Activated CD8-positive, alpha-beta memory T cell treated with anti-CD3 and anti-CD28 coated beads, Interleukin-2, amount 50 U/mL, for 48 hours (primary cell): ENCODE data around the gene SLC66A1.
A peak's percentile ranks its signal among the peaks of the same experiment; 100 is the strongest.

Experiments used
- DNase-seq: peaks from one replicate; pipeline ENCODE4 v3.0.0-alpha.2; 2020

The SLC66A1 gene

DNA sequence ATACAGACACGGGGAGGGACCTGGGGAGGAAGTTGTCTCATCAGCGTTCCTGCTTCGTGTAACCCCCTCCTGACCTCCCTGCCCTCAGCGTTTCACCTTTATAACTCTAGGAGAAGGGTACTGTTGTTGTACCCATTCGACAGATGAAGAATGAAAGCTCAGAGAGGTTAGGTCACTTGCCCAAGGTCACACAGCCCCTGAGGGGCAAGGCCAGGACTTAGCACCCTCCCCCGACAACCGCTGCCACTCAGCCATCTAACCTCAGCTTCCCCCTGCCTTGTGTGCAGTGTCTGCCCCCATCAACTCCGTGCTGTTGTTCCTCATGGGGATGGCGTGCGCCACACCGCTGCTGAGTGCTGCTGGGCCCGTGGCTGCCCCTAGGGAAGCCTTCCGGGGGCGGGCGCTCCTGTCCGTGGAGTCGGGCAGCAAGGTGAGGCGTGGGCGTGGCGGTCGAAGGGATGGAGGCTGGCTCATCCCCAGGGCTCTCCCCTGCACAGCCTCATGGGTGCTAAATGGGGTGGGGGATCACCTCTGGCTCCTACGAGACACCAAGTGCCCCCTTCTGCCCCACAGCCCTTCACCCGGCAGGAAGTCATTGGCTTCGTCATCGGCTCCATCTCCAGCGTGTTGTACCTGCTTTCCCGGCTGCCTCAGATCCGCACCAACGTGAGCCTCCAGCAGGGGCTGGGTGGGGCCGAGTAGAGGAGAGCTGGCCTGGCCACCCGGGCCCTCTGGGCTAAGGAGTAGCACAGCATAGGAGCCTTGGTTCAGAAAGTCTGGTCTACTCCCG is 14.0 kb downstream of the SLC66A1 start:
- no peak for DNase-seq

DNA sequence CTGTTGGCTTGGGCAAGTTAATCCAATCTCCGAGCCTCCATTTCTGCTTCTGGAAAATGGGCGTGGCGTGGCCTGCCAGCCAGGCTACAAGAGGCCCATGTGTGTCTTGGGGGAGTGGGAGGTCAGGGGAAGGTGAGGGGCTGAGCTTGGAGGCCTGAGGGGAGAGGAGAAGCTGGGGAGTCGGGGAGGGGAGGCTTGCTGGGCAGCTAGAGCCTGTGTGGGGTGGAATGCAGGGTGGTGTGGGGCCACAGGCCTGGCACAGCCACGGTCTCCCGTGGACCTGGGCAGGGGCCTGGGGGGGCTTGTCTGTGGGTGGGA is 14.6 kb downstream of the SLC66A1 start:
- no peak for DNase-seq

DNA sequence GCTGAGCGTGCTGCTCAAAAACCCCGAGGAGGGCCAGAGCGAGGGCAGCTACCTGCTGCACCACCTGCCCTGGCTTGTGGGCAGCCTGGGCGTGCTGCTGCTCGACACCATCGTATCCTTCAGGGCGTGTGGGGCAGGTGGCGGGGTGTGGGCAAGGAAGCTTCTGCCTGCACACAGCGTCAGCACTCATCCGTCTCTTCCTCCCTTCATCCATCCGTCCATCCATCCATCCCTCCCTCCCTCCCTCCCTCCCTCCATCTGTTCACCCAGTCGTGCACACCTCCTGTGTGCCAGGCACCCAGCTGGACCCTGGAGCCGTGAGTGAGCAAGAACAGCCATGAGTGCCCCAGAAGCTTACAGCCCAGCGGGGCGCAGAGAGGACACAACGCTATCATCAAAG is 15.2 kb downstream of the SLC66A1 start:
- DNase-seq: no peak

DNA sequence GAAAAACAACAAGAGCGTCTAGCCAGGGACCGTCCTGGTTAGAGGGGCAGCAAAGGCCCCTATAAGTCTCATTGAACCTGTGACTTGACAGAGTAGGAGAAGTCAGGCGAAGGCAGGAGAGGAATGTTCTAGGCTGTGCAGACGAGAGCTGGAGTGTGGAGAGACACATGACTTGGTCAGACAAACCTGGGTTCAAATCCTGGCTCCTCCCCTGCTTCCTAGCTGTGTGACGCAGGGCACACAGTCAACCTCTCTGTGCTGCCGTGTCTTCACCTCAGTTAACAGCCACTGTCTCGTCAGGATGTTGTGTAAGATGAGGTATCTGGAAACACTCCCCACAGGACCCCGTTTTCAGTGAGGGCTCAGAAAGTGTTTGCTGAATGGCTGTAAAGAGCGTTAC is 15.6 kb downstream of the SLC66A1 start:
- DNase-seq: no peak

DNA sequence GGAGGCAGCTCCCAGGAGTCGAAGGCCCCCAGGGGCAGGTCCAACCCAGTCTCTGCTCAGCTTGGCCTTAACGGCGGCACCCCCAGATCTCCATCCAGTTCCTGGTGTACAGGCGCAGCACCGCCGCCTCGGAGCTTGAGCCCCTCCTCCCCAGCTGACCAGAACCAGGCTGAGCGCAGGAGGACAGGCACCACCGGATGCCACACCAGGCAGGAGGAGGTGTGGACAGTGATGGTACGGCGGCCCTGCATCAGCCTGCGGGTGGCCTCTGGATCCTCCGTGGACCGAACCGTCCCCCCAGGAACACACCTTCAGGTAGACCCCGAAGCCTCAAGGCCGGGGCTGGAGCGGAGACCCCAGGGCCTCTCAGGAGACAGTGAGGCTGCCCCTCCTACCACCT is 16.4 kb downstream of the SLC66A1 start:
- no peak for DNase-seq

DNA sequence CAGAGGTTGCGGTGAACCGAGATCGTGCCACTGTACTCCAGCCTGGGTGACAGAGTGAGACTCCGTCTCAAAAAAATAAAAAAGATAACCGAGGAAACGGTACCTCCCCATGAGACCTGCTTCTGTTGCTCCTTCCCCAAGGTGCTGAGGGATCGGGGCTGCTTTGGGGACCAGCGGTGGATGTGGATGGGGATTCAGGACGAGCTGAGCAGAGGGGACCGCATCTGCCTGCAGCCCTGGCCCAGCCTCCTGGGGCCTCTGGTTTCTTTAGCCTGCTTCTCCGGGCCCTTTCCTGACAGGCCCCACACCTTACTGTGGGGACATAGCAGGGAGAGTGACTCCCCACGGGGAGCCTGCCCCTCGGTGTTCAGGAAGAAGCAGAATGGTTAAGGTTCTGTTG is 17.1 kb downstream of the SLC66A1 start:
- no peak for DNase-seq

DNA sequence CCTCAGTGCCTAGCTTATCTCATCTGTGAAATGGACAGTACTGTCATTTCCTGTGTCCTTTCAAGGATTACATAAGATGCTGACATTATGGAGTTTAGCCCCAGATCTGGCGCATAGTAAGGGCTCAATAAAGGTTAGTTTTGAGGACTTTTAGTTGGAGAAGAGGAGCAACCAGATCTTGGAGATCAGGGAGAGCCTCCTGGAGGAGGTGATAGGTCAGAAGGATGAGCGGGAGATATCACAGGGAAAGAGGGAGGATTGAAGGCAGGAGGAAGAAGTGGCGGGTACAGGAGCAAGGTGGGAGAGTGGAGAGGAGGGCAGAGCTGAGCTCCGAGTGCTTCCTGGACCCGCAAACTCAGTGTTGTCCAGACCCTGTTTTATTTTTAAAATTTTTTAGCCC is 17.5 kb downstream of the SLC66A1 start:
- DNase-seq: no peak

DNA sequence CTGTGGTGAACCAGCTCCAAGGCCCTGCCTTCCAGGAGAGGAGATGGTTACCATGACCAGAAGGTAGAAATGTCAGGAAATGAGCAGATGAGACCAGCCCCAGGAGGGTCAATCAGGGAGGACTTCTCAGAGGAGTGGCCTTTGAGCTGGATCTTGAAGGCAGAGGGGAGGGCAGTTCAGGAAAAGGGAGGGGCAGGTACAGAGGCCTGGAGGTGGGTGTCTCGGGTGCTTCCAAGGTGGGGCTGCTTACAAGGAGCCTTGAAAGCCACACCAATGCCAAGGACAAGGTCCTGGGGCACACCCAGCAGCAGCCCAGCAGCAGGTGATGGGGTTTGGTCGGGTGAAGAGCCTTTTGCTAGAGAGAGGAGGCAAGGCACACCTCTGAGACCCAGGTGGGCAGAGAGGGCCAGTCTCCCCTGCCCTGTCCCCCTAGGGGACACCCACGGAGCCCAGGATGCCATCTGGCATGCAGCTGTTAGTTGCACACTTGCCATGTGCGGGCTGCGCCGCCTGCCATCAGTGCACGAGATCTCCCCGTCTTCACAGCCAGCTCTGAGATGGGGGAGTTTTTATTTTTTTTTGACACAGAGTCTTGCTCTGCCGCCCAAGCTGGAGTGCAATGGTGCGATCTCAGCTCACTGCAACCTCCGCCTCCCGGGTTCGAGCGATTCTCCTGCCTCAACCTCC is 18.5 kb downstream of the SLC66A1 start:
- no peak for DNase-seq

DNA sequence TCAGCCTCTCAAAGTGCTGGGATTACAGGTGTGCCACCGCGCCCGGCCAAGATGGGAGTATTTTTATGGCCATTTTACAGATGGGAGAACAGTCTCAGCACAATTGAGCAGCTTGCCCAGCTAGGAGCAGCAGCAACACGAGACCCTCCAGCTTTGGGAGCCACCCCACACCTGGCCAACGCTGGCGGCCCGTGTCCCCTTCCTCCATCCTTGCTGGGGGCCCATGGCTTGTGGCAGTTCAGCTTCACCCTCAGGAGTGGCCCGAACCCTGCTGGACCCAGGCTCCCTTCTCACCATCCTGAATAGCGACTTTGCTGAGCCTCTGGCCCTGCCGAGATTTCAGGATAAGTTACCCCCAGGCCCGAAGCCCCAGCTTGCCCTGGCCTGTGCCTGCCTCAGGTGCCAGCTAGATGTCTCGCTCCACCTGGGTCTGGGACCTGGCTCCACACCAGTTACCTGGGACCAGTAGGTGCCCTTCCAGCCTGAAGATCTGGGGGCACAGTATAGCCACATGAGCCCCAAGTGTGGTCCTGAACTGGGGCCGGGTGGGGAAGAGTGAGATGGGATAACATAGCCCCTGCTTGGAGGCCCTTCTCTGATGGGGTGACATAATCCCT is 19.2 kb downstream of the SLC66A1 start:
- DNase-seq: no peak

DNA sequence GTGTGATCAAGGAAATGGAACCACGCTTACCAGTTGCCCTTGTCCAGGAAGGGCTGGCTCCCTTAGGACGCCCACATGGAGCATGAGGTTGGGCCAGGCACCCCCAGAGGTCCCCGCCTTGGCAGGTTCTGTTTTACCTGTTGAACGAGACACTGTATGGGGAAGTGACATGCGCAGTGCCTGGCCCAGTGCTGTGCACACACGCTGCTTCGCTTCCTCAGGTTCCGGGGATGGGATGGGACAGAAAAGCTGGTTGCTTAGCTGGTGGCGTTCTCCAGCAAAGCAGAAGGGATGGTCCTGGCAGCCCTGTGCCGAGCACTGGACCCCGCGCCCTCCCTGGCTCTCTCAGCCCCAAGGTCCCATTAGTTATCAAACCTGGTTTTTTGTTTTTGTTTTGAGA is 20.7 kb downstream of the SLC66A1 start:
- no peak for DNase-seq

DNA sequence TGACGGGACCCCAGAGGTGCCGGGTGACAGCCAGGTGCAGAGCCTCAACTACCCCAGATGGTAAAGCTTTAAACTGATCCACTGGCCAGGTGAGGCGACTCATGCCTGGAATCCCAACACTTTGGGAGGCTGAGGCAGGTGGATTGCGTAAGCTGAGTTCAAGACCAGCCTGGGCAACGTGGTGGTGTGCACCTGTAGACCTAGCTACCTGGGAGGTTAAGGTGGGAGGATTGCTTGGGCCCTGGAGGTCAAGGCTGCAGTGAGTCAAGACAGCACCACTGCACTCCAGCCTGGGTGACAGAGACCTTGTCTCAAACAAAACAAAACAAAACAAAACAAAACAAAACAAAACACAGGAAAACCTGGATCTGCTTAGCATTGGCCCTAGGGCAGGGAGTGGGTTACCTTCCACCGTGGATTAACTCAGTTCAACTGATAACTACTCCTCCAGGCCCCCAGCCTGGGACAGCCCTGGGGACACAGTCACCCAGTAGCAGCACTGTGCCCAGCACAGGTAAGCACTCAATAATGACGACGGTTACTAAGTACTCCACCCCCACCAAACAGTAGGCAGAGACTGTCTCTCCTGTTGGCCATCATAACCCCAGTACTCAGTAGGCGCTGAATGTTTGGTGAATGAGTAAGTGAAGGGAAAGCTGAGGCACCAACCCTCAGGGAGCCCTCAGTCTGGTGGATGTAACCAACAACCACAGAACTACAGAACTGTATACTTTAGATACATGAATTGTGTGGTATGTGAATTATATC is 21.6 kb downstream of the SLC66A1 start:
- DNase-seq: no peak

DNA sequence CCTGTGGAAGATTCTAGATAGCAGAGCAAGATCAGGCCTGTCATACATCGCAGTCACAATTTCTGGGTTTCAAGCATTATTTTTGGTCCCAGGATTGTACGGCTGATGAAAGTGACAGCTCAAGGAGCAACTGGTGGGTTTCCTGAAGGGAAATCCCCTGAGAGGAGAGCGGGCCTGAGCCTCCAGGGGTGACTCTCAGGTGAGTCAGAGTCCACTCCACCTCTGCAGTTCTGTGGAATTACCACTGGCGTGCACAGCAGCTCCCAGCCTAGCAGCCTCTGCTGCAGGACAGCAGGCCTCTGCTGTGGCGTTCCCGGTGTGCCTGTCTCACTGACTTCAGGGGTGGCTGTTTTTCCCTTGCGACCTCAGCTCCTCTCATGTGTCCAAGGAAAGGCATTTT is 24.4 kb downstream of the SLC66A1 start:
- peak; percentile 82 for DNase-seq

DNA sequence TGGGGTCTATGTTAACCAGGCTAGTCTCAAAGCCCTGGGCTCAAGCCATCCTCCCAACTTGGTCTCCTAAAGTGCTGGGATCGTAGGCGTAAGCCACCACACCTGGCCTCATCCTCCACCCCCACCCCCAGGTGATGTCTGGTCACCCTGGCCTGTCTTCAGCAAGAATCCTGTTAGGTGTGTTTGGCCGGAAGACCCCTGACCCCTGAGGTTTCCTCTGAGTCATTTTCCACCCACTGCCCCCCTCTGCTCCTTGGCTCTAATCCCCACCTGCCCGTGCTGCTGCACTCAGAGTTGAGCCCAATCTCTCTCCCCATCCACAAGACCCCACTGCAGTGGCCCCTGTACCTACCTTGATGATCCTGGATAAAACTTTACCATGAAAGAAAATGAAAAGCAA is 25.2 kb downstream of the SLC66A1 start:
- DNase-seq: no peak

DNA sequence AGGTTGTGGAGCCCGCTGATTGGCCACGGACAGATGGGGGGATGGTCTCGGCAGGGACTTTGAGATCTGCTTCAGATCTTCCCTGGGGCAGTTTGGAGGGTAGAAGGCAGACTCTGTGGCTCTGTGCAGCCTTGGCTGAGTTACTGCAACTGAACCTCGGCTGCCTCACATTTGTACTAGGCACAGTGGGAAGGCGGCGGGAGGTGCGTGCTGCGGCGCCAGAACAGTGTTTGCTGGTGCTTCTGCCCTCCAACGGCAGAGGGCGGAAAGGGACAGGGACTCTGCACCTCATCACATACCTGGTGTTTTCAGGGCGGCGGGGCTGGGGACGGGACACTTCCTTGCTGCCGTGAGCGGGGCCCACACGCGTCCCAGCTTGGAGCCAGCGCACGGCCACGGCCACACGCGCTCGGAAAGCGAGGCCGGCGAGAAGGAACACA is 26.2 kb downstream of the SLC66A1 start:
- no peak for DNase-seq

DNA sequence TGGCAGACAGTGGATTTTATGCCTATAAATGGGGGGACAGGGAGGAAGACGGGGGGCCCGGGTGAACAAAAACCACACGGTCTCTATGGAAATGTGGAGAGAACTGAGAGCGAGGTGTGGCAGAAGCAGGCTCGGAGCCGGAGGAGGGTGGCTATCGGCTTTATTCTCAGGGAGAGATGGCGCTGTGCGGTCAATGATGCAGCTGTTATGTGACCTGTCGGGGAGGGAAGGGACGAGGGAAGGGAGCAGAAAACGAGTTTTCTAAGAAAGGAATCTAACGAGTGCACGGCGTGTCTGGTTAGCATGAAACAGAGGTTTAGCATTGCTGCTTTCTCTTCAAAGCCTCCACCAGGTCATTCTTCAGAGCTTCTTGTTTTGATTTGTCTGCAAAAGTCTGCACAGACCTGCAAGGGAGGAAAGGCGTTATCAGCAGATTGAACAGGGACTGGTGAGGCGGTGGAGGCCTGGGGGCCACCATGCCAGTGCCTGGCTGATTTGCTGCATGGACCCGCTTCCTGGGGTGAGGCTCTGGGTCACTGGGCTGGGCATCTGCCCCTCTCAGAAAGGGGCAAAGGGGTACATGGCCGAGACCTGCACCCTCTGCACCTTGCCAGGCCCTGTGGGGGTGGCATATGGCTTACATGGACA is 27.2 kb downstream of the SLC66A1 start:
- no peak for DNase-seq

DNA sequence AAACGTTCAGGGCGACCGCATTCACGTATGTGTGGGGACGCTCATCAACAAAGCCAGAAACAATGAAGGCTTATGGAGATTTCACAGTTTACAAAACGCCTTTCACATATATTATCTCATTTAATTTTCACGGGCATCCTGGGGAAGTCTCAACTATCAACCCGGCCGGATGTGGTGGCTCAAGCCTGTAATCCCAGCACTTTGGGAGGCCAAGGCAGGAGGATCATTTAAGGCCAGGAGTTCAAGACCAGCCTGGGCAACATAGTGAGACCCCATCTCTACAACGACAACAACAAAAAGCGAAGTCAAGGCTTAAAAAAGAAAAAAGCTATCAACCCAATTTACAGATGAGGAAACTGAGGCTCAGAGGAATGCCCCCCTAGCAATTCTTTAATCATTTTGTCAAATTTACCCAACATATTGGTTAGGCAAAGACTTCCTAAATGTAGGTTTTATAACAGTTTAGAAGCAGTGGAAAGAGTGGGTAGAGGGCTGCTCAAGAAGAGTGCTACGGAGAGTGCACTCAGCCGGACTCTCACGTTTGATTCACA is 28.3 kb downstream of the SLC66A1 start:
- no peak for DNase-seq

DNA sequence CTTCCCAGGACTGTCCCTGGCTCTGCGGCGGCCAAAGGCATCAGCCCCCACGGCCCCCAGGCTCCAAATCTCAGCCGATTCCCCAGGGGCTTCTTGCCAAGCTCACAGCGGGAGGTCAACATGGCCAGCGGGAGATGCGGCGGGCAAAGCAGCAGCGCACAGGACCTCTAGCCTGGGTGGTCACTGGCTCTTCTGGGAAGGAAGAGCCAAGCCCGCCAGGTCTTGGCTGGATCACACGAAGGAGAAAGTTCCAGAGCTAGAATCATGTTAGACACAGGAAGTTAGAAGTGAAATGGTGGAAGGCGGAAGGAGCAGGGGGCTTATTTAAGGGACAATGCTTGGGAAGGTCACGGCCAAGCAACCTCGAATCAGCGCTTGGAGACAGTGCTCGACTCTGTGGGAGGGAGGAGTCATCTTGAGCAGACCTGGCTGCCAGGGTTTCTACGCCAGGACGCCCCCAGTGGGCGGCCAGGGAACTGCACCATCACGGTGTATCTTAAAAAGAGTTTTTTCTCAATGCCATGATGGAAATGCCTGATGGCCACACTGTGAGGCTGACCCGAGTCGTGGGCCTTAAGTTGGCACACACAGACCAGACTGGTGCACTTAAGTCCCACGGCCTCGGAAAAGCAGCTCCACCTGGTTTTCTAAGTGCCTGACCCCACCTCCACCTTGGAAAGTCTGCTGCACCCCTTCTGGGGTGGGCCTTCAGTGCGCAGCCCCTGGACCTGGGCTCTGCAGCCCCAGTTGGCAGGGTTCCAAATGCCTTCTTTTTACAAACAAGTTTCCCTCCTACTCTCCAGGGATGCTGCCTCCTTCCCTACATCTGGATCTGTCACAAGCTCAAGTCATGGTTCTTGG is 29.3 kb downstream of the SLC66A1 start:
- peak; percentile 94 for DNase-seq

DNA sequence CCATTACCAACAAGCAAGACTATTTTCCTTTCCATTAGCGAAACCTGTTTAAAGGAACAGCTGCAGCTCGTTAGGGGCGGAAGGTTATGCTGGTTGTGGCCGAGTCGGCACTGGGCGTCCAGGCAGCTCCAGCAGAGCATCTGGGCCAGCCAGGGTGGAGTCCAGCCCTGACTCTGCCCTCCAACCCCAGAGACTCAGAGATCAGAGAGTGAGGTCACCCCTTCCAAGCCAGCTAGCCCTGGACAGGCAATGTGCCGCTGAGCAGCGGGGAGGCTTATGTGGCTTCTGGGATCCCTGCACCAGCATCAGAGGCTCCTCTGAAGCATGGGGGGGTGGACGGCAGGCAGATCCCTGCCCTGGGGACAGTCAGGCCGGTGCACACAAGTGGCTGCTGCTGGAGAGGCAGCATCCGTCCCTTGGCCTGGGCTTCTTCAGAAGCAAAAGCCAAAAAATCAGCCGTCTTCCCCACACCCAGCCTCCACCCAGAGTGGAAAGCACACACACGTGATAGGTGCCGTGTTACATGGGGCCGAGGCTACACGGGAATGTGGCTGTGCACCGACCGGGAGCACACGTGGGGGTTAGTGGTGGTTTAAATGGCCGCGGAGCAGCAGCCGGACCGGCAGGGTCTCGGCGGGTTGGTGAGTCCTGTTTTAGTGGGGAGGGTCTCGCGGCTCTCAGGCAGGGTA is 30.1 kb downstream of the SLC66A1 start:
- DNase-seq: no peak

DNA sequence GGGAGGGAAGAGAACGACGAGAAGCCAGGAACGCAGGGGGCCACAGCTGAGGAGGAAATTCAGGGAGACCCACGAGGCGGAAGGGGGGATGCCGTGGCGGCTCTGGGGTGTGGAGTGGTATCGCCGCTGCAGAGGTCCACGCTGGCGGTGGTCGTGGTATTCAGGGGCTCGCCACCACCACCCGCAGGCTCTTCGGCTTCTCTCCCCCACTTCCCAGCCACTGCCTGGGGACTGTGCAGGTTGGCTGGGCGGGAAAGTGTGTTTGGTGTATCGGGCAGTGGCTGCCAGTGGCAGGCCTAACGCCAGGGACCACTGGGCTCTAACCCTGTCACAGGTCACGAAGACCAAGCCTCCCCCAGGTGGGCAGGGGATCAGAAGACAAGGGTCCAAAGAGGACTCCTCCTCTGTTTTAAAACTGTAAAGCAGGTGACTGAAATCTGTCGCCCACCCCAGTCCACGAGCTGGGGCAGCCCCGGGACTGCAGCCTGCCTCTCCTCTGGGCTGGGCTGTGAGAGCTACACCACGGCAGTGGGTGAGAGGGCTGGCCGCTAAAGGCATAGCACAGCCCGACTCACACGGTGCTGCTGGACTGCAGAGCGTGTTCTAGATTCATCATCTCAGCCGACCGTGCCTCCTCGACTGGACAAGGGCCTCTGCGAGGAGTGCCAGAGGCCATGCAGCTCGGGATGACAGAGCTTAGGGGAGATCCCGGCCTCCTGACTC is 30.9 kb downstream of the SLC66A1 start:
- DNase-seq: no peak

DNA sequence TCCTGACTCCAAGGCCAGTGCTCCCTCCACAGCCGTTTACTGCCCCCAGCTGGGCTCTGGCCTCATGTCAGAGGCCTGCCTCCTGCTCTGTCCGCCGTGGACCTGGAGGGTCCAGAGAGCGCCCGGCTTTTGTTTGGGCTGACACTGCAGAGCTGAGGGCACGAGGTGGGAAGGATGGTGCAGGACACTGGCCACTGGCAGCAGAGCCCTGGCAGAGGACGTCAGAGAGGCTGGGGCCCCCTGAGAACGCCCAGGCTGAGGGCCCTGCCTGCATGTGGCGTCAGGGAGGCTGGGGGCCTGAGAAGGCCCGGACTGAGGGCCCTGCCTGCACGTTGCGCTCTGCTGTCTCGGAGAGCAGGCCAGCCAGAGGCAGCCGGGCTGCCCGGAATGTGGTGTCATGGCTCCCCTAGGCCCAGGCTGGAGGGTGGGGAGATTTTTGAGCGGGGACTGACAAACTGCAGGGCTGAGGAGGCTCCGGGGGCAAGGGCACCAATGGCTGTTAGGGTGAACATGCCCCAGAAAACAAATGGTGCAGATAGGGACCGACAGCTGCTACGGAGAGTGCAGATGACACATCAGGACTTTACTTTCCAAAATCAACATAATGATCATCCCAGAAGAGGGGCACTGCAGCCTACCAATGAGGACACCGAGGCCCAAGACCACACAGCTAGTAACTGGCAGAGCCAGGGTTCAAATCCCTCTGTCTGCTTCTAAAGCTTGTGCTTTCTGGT is 31.7 kb downstream of the SLC66A1 start:
- no peak for DNase-seq
